NCI-H1694 treated with DMSO at 0.1 percent for 48 hours (cell line): ENCODE results near the gene RNU5D-1.

Source experiments
- DNase-seq: peaks from one replicate; lab custom pipeline; 2025; lab: John Stamatoyannopoulos, UW

The RNU5D-1 gene

GRCh38 chr1:44733365-44733764, 2.4 kb upstream of the RNU5D-1 start:
- no peak for DNase-seq

- DNase-seq = no peak
Measured at GRCh38 chr1:44724955-44725698, 5.8 kb downstream of the RNU5D-1 start.

GRCh38 chr1:44724296-44724954, 6.5 kb downstream of the RNU5D-1 start:
- DNase-seq = no peak

GRCh38 chr1:44723496-44724295, 7.3 kb downstream of the RNU5D-1 start:
- DNase-seq = no peak

GRCh38 chr1:44723064-44723463, 7.9 kb downstream of the RNU5D-1 start:
- no peak for DNase-seq

GRCh38 chr1:44721485-44722361, 9.2 kb downstream of the RNU5D-1 start:
- peak; percentile 51 for DNase-seq

- DNase-seq = no peak
Measured at GRCh38 chr1:44720281-44720680, 10.7 kb downstream of the RNU5D-1 start.

GRCh38 chr1:44719318-44719717, 11.7 kb downstream of the RNU5D-1 start:
- DNase-seq = no peak

- no peak for DNase-seq
Measured at GRCh38 chr1:44718091-44718490, 12.9 kb downstream of the RNU5D-1 start.

- DNase-seq = no peak
Measured at GRCh38 chr1:44717653-44718052, 13.3 kb downstream of the RNU5D-1 start.

- DNase-seq = no peak
Measured at GRCh38 chr1:44717156-44717555, 13.8 kb downstream of the RNU5D-1 start.

GRCh38 chr1:44714944-44715571, 15.9 kb downstream of the RNU5D-1 start:
- DNase-seq = peak; percentile 83

- DNase-seq = no peak
Measured at GRCh38 chr1:44714532-44714931, 16.4 kb downstream of the RNU5D-1 start.

GRCh38 chr1:44713321-44713781, 17.6 kb downstream of the RNU5D-1 start:
- no peak for DNase-seq

GRCh38 chr1:44707959-44708831, 22.8 kb downstream of the RNU5D-1 start:
- peak; percentile 13 for DNase-seq

- no peak for DNase-seq
Measured at GRCh38 chr1:44707112-44707881, 23.7 kb downstream of the RNU5D-1 start.

GRCh38 chr1:44705938-44706337, 25.0 kb downstream of the RNU5D-1 start:
- no peak for DNase-seq

GRCh38 chr1:44705470-44705869, 25.5 kb downstream of the RNU5D-1 start:
- no peak for DNase-seq

- DNase-seq = no peak
Measured at GRCh38 chr1:44701141-44701573, 29.8 kb downstream of the RNU5D-1 start.
